ENCODE measurements around the gene UBE3D. TPM values are rescaled to one million over a fixed set of nuclear protein-coding genes. Genes with fewer than 3 reads are reported as not detected.

UBE3D gene, protein sequence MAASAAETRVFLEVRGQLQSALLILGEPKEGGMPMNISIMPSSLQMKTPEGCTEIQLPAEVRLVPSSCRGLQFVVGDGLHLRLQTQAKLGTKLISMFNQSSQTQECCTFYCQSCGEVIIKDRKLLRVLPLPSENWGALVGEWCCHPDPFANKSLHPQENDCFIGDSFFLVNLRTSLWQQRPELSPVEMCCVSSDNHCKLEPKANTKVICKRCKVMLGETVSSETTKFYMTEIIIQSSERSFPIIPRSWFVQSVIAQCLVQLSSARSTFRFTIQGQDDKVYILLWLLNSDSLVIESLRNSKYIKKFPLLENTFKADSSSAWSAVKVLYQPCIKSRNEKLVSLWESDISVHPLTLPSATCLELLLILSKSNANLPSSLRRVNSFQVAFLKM
- total RNA-seq, result 4.8 and 5.5 TPM in 2 replicates

GRCh38 chr6:83065511-83066192 is at the start of gene UBE3D:
UBE3D (minus strand) TSS chr6:83065841; CDS start chr6:83065718, 123 bp downstream.

GRCh38 chr6:83067448-83068439 is 2.1 kb upstream of the UBE3D start, which contains the start of gene DOP1A:
DOP1A (plus strand) TSS chr6:83067671; CDS start chr6:83096978, 29,307 bp downstream.

Other genes starting within 250 kb of the UBE3D start
- 18.6 and 26.5 TPM in 2 replicates for gene DOP1A, start 1.8 kb upstream of the UBE3D start, total RNA-seq
- gene PGM3, start 127.4 kb upstream of the UBE3D start, total RNA-seq, result 156 and 176 TPM in 2 replicates
- gene RWDD2A, start 127.5 kb upstream of the UBE3D start, total RNA-seq, result 5.0 and 5.9 TPM in 2 replicates